ENCODE results near the gene MBD3L4.

The MBD3L4 gene

DNA sequence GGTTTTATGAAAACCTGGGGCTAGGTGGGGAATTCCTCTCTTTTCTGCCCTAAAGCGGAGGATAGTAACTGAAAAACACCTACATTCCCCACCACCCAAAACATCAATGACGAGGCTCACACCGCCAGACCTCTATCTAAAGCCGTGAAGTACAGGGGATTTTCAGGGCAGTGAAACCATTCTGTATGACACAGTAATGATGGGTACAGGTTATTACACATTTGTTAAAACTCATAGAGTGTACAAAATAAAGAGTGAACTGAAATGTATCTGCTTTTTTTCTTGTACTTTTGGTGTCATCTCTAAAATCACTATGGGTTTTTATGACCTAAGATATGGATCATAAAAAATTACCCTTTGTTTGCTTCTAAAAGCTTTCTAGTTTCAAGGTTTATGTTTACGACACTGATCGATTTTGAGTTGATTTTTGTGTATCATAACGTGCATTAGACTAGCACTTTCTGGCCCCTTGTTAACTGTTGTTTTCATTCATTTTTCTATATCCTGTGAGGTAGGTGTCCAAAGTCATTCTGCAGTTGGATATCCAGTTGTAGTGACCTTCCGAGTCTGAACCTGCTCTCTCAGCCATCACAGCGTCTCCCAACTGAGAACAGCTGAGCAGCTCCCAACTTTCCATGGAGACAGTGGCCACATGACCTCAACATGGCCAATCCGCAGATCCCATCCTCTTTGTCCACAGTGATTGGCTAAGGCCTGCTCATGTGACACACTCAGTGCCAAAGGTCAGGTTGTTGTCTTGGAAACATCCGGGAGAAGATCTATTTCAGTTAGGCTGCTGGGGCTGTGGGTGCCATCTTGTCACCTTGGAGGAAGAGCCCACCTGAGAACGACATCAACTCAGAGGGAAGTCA lies 29.0 kb downstream of the MBD3L4 start (continued):
- TF ChIP-seq, protein P1, sequence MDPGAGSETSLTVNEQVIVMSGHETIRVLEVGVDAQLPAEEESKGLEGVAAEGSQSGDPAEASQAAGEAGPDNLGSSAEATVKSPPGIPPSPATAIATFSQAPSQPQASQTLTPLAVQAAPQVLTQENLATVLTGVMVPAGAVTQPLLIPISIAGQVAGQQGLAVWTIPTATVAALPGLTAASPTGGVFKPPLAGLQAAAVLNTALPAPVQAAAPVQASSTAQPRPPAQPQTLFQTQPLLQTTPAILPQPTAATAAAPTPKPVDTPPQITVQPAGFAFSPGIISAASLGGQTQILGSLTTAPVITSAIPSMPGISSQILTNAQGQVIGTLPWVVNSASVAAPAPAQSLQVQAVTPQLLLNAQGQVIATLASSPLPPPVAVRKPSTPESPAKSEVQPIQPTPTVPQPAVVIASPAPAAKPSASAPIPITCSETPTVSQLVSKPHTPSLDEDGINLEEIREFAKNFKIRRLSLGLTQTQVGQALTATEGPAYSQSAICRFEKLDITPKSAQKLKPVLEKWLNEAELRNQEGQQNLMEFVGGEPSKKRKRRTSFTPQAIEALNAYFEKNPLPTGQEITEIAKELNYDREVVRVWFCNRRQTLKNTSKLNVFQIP (CRISPR knock-in tag; IDR thresholded peaks at IDR 0.05; ENCODE audit: borderline replicate concordance, low read depth) = no peak
- TF ChIP-seq ZNF565 (CRISPR knock-in tag; conservative IDR thresholded peaks at IDR 0.05; ENCODE audit: low read depth) (no peak), RARB (CRISPR knock-in tag; IDR thresholded peaks at IDR 0.05) (no peak), ISL1 (CRISPR knock-in tag; IDR thresholded peaks at IDR 0.05) (no peak), BACH2 (CRISPR knock-in tag; IDR thresholded peaks at IDR 0.05; ENCODE audit: borderline replicate concordance) (no peak)

DNA sequence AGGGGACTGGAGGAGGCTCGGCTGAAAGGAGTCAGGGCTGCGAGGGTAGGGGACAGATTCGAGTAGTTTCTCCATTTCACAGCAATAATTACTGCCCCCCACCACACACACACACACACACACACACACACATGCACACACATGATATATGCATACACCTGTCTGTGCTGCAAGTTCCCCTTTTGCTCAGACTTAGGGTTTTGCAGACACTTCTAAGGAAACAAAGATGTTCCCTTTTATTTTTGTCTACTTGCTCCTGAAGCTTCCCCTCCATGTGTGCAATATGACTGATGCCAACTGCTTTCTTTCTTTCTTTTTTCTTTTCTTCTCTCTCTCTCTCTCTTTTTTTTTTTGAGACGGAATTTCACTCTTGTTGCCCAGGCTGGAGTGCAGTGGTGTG lies 32.1 kb downstream of the MBD3L4 start:
- TF ChIP-seq ZNF565 (CRISPR knock-in tag; conservative IDR thresholded peaks at IDR 0.05; ENCODE audit: low read depth) (no peak), ARNTL (CRISPR knock-in tag; IDR thresholded peaks at IDR 0.05; ENCODE audit: borderline replicate concordance, low read depth) (no peak), RARB (CRISPR knock-in tag; IDR thresholded peaks at IDR 0.05) (no peak), TCF4 (CRISPR knock-in tag; IDR thresholded peaks at IDR 0.05; ENCODE audit: borderline replicate concordance) (no peak), PPARA (CRISPR knock-in tag; IDR thresholded peaks at IDR 0.05; ENCODE audit: borderline replicate concordance) (no peak), ZNF8 (CRISPR knock-in tag; IDR thresholded peaks at IDR 0.05) (no peak), GLIS3 (CRISPR knock-in tag; IDR thresholded peaks at IDR 0.05) (no peak), PATZ1 (CRISPR knock-in tag; IDR thresholded peaks at IDR 0.05; ENCODE audit: borderline replicate concordance) (no peak), ZFP30 (CRISPR knock-in tag; IDR thresholded peaks at IDR 0.05) (no peak)
- no peak for ATAC-seq

DNA sequence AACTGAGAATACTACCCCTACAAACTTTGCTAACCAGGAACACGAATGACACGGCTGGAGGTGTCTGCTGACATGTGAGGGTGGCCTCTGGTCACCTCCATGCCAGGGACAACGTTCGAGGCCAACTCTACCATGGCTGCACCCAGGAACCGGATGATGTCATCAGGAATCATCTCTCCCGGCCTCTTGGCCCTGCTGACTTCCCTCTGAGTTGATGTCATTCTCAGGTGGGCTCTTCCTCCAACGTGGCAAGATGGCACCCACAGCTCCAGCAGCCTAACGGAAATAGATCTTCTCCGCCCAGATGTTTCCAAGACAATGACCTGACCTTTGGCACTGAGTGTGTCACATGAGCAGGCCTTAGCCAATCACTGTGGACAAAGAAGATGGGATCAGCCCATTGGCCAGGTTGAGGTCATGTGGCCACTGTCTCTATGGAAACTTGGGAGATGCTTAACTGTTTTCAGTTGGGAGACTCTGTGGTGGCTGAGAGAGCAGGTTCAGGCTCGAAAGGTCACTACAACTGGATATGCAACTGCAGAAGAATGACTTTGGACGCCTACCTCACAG lies 33.8 kb downstream of the MBD3L4 start:
- ATAC-seq = no peak
- TF ChIP-seq RARB (CRISPR knock-in tag; IDR thresholded peaks at IDR 0.05) (no peak), TCF4 (CRISPR knock-in tag; IDR thresholded peaks at IDR 0.05; ENCODE audit: borderline replicate concordance) (no peak)

- no peak for TF ChIP-seq TOX (CRISPR knock-in tag; IDR thresholded peaks at IDR 0.05; ENCODE audit: borderline replicate concordance)
- no peak for TF ChIP-seq ESRRG (CRISPR knock-in tag; IDR thresholded peaks at IDR 0.05)
- TF ChIP-seq ZNF8 (CRISPR knock-in tag; IDR thresholded peaks at IDR 0.05) = no peak
- TF ChIP-seq CSDC2 (CRISPR knock-in tag; IDR thresholded peaks at IDR 0.05) = no peak
- no peak for TF ChIP-seq ZNF70 (CRISPR knock-in tag; IDR thresholded peaks at IDR 0.05)
- TF ChIP-seq PPARA (CRISPR knock-in tag; IDR thresholded peaks at IDR 0.05; ENCODE audit: borderline replicate concordance) = no peak
- no peak for ATAC-seq
Observed at GRCh38 chr19:7004313-7004931, 35.6 kb downstream of the MBD3L4 start.

DNA sequence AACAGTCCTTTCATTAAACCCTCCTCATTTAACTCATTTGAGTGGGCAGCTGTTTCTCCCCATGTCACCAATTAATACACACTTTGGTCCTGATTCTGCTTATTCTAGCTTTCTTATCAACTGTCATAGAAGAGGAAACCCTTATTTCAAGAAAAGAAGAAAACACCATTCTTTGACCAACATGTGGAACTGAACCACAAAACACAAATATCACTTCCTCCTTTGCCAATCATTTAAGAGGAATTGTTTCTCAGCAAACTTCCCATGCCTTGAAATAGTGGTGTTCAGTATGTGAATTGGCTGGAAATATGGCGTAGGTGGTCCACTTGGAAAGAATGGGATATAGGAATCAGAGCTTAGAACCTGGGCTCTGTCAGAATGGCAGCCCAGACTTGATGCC lies 39.2 kb downstream of the MBD3L4 start:
- no peak for ATAC-seq
- TF ChIP-seq ARNTL (CRISPR knock-in tag; IDR thresholded peaks at IDR 0.05; ENCODE audit: borderline replicate concordance, low read depth) = no peak
- TF ChIP-seq PPARA (CRISPR knock-in tag; IDR thresholded peaks at IDR 0.05; ENCODE audit: borderline replicate concordance) = no peak
- no peak for TF ChIP-seq GLIS3 (CRISPR knock-in tag; IDR thresholded peaks at IDR 0.05)
- TF ChIP-seq ESRRG (CRISPR knock-in tag; IDR thresholded peaks at IDR 0.05) = no peak
- TF ChIP-seq, protein P2, sequence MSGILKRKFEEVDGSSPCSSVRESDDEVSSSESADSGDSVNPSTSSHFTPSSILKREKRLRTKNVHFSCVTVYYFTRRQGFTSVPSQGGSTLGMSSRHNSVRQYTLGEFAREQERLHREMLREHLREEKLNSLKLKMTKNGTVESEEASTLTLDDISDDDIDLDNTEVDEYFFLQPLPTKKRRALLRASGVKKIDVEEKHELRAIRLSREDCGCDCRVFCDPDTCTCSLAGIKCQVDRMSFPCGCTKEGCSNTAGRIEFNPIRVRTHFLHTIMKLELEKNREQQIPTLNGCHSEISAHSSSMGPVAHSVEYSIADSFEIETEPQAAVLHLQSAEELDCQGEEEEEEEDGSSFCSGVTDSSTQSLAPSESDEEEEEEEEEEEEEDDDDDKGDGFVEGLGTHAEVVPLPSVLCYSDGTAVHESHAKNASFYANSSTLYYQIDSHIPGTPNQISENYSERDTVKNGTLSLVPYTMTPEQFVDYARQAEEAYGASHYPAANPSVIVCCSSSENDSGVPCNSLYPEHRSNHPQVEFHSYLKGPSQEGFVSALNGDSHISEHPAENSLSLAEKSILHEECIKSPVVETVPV (CRISPR knock-in tag; IDR thresholded peaks at IDR 0.05) = no peak
- no peak for TF ChIP-seq RARB (CRISPR knock-in tag; IDR thresholded peaks at IDR 0.05)
- TF ChIP-seq, protein P3, sequence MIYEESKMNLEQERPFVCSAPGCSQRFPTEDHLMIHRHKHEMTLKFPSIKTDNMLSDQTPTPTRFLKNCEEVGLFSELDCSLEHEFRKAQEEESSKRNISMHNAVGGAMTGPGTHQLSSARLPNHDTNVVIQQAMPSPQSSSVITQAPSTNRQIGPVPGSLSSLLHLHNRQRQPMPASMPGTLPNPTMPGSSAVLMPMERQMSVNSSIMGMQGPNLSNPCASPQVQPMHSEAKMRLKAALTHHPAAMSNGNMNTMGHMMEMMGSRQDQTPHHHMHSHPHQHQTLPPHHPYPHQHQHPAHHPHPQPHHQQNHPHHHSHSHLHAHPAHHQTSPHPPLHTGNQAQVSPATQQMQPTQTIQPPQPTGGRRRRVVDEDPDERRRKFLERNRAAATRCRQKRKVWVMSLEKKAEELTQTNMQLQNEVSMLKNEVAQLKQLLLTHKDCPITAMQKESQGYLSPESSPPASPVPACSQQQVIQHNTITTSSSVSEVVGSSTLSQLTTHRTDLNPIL (CRISPR knock-in tag; IDR thresholded peaks at IDR 0.05; ENCODE audit: low read depth) = no peak

All from SK-N-SH treated with all-trans-retinoic acid at 6 μM for 48 hours (cell line).